K562 (cell line): Measurements from ENCODE around the gene LENG8. TPM values are rescaled to one million over a fixed set of nuclear protein-coding genes. Genes with fewer than 3 reads are reported as not detected.

ENCODE experiments used
- CBX2 ChIP-seq: fragments of 200-600 bp; sonication (generic); IDR thresholded peaks from one replicate; pipeline ENCODE4 v1.6.1; 2012; ENCODE audit warnings: mild to moderate bottlenecking, low read length, inconsistent platforms; ENCODE audit not compliant: insufficient read depth, poor library complexity, severe bottlenecking
- CTBP1 ChIP-seq: fragments of 450-650 bp; IDR thresholded peaks from 2 replicates; pipeline ENCODE4 v1.6.1; 2016; ENCODE audit warnings: borderline replicate concordance
- DIDO1 ChIP-seq: fragments of 450-650 bp; IDR thresholded peaks from 2 replicates; pipeline ENCODE4 v1.6.1; 2016; ENCODE audit warnings: low read depth, missing biosample characterization, missing genetic modification characterization
- GMEB1 ChIP-seq: fragments of 250-450 bp; sonication (Bioruptor Pico); IDR thresholded peaks from 2 replicates; pipeline ENCODE4 v1.4.0; 2020; ENCODE audit warnings: mild to moderate bottlenecking
- HOXB6 ChIP-seq: fragments of 250-450 bp; sonication (Bioruptor Pico); IDR thresholded peaks from 2 replicates; pipeline ENCODE4 v1.5.1; 2022; ENCODE audit warnings: mild to moderate bottlenecking, borderline replicate concordance
- KDM4B ChIP-seq, 2 experiments: fragments of 450-650 bp in 1 of 2; sonication (generic) in 1 of 2; IDR thresholded peaks; 2 replicates each; pipeline ENCODE4 v1.6.1; 2016 to 2017; ENCODE audit warnings: borderline replicate concordance in 2 of 2, antibody characterized with exemption in 1 of 2, low read depth in 1 of 2, mild to moderate bottlenecking in 1 of 2
- MXI1 ChIP-seq: IDR thresholded peaks from 2 replicates; pipeline ENCODE4 v1.6.1; 2011; ENCODE audit warnings: low read depth, mild to moderate bottlenecking, improper control_type of control experiment, low read length
- RAD21 ChIP-seq, 2 experiments: fragments of 250-450 bp in 1 of 2; fragments of 450-650 bp in 1 of 2; sonication (Bioruptor Pico) in 1 of 2; formaldehyde crosslinking in 1 of 2; IDR thresholded peaks in 1 of 2; conservative IDR thresholded peaks in 1 of 2; 2 replicates each; pipeline versions ENCODE4 v1.4.0 to v1.8.0; 2020 to 2022; ENCODE audit warnings: mild to moderate bottlenecking in 2 of 2, moderate library complexity in 1 of 2
- RCOR1 ChIP-seq, 2 experiments: IDR thresholded peaks; 2 replicates each; pipeline ENCODE4 v1.6.1; 2012; ENCODE audit warnings: low read depth in 2 of 2, low read length in 2 of 2, borderline replicate concordance in 1 of 2, improper control_type of control experiment in 1 of 2
- SLC30A9 ChIP-seq: fragments of 250-450 bp; sonication (Bioruptor Pico); IDR thresholded peaks from 2 replicates; pipeline ENCODE4 v1.8.0; 2022; ENCODE audit warnings: mild to moderate bottlenecking, moderate library complexity
- SMAD3 ChIP-seq: fragments of 450-650 bp; formaldehyde crosslinking; conservative IDR thresholded peaks from 2 replicates; pipeline ENCODE4 v1.4.0; 2020; ENCODE audit warnings: mild to moderate bottlenecking
- SNRNP70 ChIP-seq: fragments of 200-400 bp; formaldehyde crosslinking; optimal IDR thresholded peaks from 2 replicates; pipeline ENCODE3; 2017; ENCODE audit warnings: low read depth, low read length
- SRSF7 ChIP-seq: fragments of 200-400 bp; formaldehyde crosslinking; optimal IDR thresholded peaks from 2 replicates; pipeline ENCODE3; 2017; ENCODE audit warnings: mild to moderate bottlenecking, low read depth, low read length
- TCF15 ChIP-seq: fragments of 250-450 bp; sonication (Bioruptor Pico); IDR thresholded peaks from 2 replicates; pipeline ENCODE4 v1.8.0; 2022; ENCODE audit warnings: moderate library complexity, mild to moderate bottlenecking, inconsistent platforms
- YY1 ChIP-seq, 3 experiments: IDR thresholded peaks; 2 replicates each; pipeline ENCODE4 v1.6.1; 2011; ENCODE audit warnings: low read length in 2 of 3, mild to moderate bottlenecking in 2 of 3, moderate library complexity in 2 of 3, borderline replicate concordance in 1 of 3, control low read depth in 1 of 3, low read depth in 1 of 3; ENCODE audit not compliant: insufficient read depth in 3 of 3, insufficient replicate concordance in 2 of 3, control insufficient read depth in 1 of 3, insufficient read length in 1 of 3; ENCODE audit errors: extremely low read depth in 1 of 3
- ZBTB2 ChIP-seq: fragments of 450-650 bp; IDR thresholded peaks from 2 replicates; pipeline ENCODE4 v1.6.1; 2016; ENCODE audit warnings: antibody characterized with exemption
- ZBTB9 ChIP-seq: fragments of 450-650 bp; formaldehyde crosslinking; IDR thresholded peaks from 2 replicates; pipeline ENCODE4 v1.4.0; 2020; ENCODE audit warnings: mild to moderate bottlenecking, moderate library complexity
- ZNF146 ChIP-seq: IDR thresholded peaks from one replicate; pipeline ENCODE4 v1.6.1; 2018; ENCODE audit warnings: missing compliant biosample characterization; ENCODE audit not compliant: unreplicated experiment
- ZNF511 ChIP-seq: sonication (generic); formaldehyde crosslinking; IDR thresholded peaks from 2 replicates; pipeline ENCODE4 v1.8.0; 2022; ENCODE audit warnings: mild to moderate bottlenecking, missing genetic modification reagents
- polyA plus RNA-seq, 8 experiments: library from polyadenylated mRNA; depleted of rRNA in 4 of 8; stranded (reverse) in 5 of 8; unstranded in 3 of 8; fragments of >200 nt; fragmentation: Nextera tagmentation in 2 of 8; fragmentation: Illumina TruSeq in 1 of 8; extraction: Ambion mirVana in 2 of 8; extraction: Trizol in 1 of 8; gene quantifications; 2 replicates each; pipeline versions ENCODE4 v1.2.1 to v1.2.3, GENCODE V29; 2011 to 2014; ENCODE audit warnings: inconsistent platforms in 1 of 8, missing spikeins in 1 of 8
- total RNA-seq, 7 experiments: library from RNA; depleted of rRNA in 6 of 7; stranded (reverse); fragments of >200 nt in 6 of 7; fragmentation: Illumina TruSeq in 2 of 7; extraction: Trizol in 2 of 7; gene quantifications; 2 replicates each; pipeline versions ENCODE4 v1.2.1 to v1.2.3, GENCODE V29; 2011 to 2021; ENCODE audit warnings: low replicate concordance in 1 of 7

The LENG8 gene
- total and polyA plus RNA-seq, 9 of the 15 experiments (the other 6 are each of a cell fraction or from before 2014, with no cell fraction given), result 0.74 to 146 (median 28.1) TPM

- TF ChIP-seq CBX2 (no peak), ZNF511 (CRISPR knock-in tag) (peak; percentile 23), GMEB1 (CRISPR knock-in tag) (peak; percentile 98), SNRNP70 (no peak), SRSF7 (no peak), HOXB6 (CRISPR knock-in tag) (0 out of 2 replicates have a peak, but pooled peaks have one; percentile 23), ZNF146 (no peak), CTBP1 (peak; percentile 93), SMAD3 (CRISPR knock-in tag) (0 out of 2 replicates have a peak, but pooled peaks have one; percentile 18), DIDO1 (tag) (peak; percentile 70; the same call in 1 of the 2 replicates), YY1 (IDR thresholded peaks at IDR 0.05; ENCODE audit: borderline replicate concordance in 1 of 3, control insufficient read depth in 1 of 3, extremely low read depth in 1 of 3, insufficient read depth in 3 of 3, insufficient read length in 1 of 3, insufficient replicate concordance in 2 of 3, low read depth in 1 of 3, low read length in 2 of 3) (peak in 1 of 3 experiments; percentile 43), RCOR1 (IDR thresholded peaks at IDR 0.05; ENCODE audit: borderline replicate concordance in 1 of 2, low read depth in 2 of 2, low read length in 2 of 2) (no peak), SLC30A9 (no peak), MXI1 (peak; percentile 75; the same call in 1 of the 2 replicates), RAD21 (CRISPR knock-in tag; conservative IDR thresholded peaks at IDR 0.05 in 1 of 2, IDR thresholded peaks at IDR 0.05 in 1 of 2) (0 out of 4 replicates have a peak, but pooled peaks of 1 of the 2 experiments have one; percentile 3), ZBTB2 (peak; percentile 98), ZBTB9 (peak; percentile 89; the same call in 1 of the 2 replicates), KDM4B (IDR thresholded peaks at IDR 0.05; ENCODE audit: borderline replicate concordance in 2 of 2, low read depth in 1 of 2) (peak in 1 of 2 experiments; percentile 9; a peak in 1 of 4 replicates), TCF15 (CRISPR knock-in tag) (no peak)
Measured at GRCh38 chr19:54448774-54449700, at the start of gene LENG8 (continued).
